Esophagus (tissue), 2 donors: Measurements from ENCODE around the gene MYOZ2. TPM values are rescaled to one million over a fixed set of nuclear protein-coding genes. Genes with fewer than 3 reads are reported as not detected.

Source experiments
- H3K27ac ChIP-seq, 2 donors: one replicate each; pipeline ENCODE4 v1.5.1; 2013; ENCODE audit warnings: low read depth in 2 of 2, mild to moderate bottlenecking in 2 of 2, inconsistent platforms in 1 of 2, low read length in 1 of 2, moderate library complexity in 1 of 2
- H3K27me3 ChIP-seq, 2 donors: one replicate each; pipeline ENCODE4 v1.6.1; 2013; ENCODE audit warnings: low read length in 2 of 2, control low read depth in 1 of 2, mild to moderate bottlenecking in 1 of 2; ENCODE audit not compliant: insufficient read depth in 2 of 2, control insufficient read depth in 1 of 2
- H3K36me3 ChIP-seq, 2 donors: one replicate each; pipeline ENCODE4 v1.6.1; 2013; ENCODE audit warnings: low read length in 1 of 2; ENCODE audit not compliant: control insufficient read depth in 2 of 2, insufficient read depth in 2 of 2
- H3K4me1 ChIP-seq, 2 donors: one replicate each; pipeline ENCODE4 v1.6.1; 2013; ENCODE audit warnings: low read length in 1 of 2; ENCODE audit not compliant: control insufficient read depth in 2 of 2, insufficient read depth in 2 of 2
- H3K4me3 ChIP-seq, 2 donors: one replicate each; pipeline ENCODE4 v1.5.1; 2013; ENCODE audit warnings: low read length in 2 of 2, mild to moderate bottlenecking in 2 of 2, low read depth in 1 of 2, moderate library complexity in 1 of 2
- H3K9me3 ChIP-seq, 2 donors: one replicate each; pipeline ENCODE4 v1.6.1; 2013; ENCODE audit warnings: mild to moderate bottlenecking in 2 of 2, low read depth in 1 of 2, low read length in 1 of 2, moderate library complexity in 1 of 2; ENCODE audit not compliant: control insufficient read depth in 2 of 2, insufficient read depth in 1 of 2
- WGBS, 2 donors: extraction: QIAGEN DNeasy Blood & Tissue Kit; methylation state at CpG; one replicate each; pipeline ENCODE4 v1.1.7; 2013; 5-methylcytosine and 5-hydroxymethylcytosine counted together
- polyA plus RNA-seq, 2 donors: library from polyadenylated mRNA; stranded (reverse); fragments of 200-250 nt; gene quantifications; one replicate each; pipeline ENCODE4 v1.2.3, GENCODE V29; 2013
- donor health status: healthy with polysubstance abuse.
- donor health status: Bipolar disorder and iron deficiency.

Gene MYOZ2
- polyA plus RNA-seq, 2 donors: 0.09 to 0.18 TPM

GRCh38 chr4:119124352-119124751 is 11.3 kb upstream of the MYOZ2 start:
- H3K9me3 ChIP-seq: no peaks in the 10 kb centered on the region
- no peaks in the 10 kb centered on the region for H3K36me3 ChIP-seq
- H3K27me3 ChIP-seq: no peaks in the 10 kb centered on the region
- no peak overlapping the region for H3K27ac ChIP-seq
- no peaks in the 10 kb centered on the region for H3K4me1 ChIP-seq
- no peak overlapping the region for H3K4me3 ChIP-seq

GRCh38 chr4:119125931-119126330 is 9.7 kb upstream of the MYOZ2 start:
- Histone ChIP-seq H3K4me1 (no peaks in the 10 kb centered on the region), H3K36me3 (no peaks in the 10 kb centered on the region), H3K4me3 (no peak overlapping the region), H3K27me3 (no peaks in the 10 kb centered on the region), H3K27ac (no peak overlapping the region), H3K9me3 (no peaks in the 10 kb centered on the region)

DNA sequence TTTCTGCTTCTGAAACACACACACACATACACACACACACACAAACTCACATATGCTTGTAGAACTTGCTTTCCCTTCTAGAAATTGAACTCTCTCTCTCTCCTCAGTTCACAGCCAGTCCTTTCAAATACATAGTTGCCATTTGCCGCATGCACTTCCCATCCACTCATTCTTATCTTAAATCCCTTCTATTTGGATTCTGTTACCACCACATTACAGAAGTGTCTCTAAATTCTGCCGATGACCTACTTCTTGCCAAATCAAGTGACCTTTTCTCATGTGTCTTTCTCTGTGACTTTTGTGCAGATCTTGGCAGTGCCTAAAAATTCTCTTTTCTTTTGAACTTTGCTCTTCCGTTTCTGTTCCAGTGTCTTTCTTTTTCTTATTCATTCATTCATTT is 7.5 kb upstream of the MYOZ2 start:
- no peaks in the 10 kb centered on the region for H3K4me1 ChIP-seq
- H3K9me3 ChIP-seq: no peaks in the 10 kb centered on the region
- no peak overlapping the region for H3K27ac ChIP-seq
- no peaks in the 10 kb centered on the region for H3K27me3 ChIP-seq
- H3K4me3 ChIP-seq: no peak overlapping the region
- no peaks in the 10 kb centered on the region for H3K36me3 ChIP-seq
- 76 to 90% methylated on average over 3 of the region's 3 CpGs for WGBS, 2 donors

- no peaks in the 10 kb centered on the region for H3K9me3 ChIP-seq
- no peaks in the 10 kb centered on the region for H3K4me1 ChIP-seq
- H3K36me3 ChIP-seq: no peaks in the 10 kb centered on the region
- H3K27me3 ChIP-seq: no peaks in the 10 kb centered on the region
- no peak overlapping the region for H3K27ac ChIP-seq
- no peak overlapping the region for H3K4me3 ChIP-seq
- 71 to 72% methylated on average over 4 of the region's 4 CpGs for WGBS, 2 donors
Observed at GRCh38 chr4:119130365-119131065, 5.1 kb upstream of the MYOZ2 start.

- no peaks in the 10 kb centered on the region for H3K9me3 ChIP-seq
- no peaks in the 10 kb centered on the region for H3K36me3 ChIP-seq
- no peak overlapping the region for H3K27ac ChIP-seq
- no peaks in the 10 kb centered on the region for H3K4me1 ChIP-seq
- no peaks in the 10 kb centered on the region for H3K27me3 ChIP-seq
- H3K4me3 ChIP-seq: no peak overlapping the region
- WGBS, 2 donors: 81 to 90% methylated on average over 4 of the region's 4 CpGs
Observed at GRCh38 chr4:119131164-119131563, 4.5 kb upstream of the MYOZ2 start.

GRCh38 chr4:119132306-119132705 is 3.3 kb upstream of the MYOZ2 start:
- no peak overlapping the region for H3K4me3 ChIP-seq
- no peaks in the 10 kb centered on the region for H3K36me3 ChIP-seq
- WGBS, 2 donors: 73 to 77% methylated on average over 5 of the region's 5 CpGs
- no peaks in the 10 kb centered on the region for H3K27me3 ChIP-seq
- H3K9me3 ChIP-seq: no peaks in the 10 kb centered on the region
- no peak overlapping the region for H3K27ac ChIP-seq
- H3K4me1 ChIP-seq: no peaks in the 10 kb centered on the region

DNA sequence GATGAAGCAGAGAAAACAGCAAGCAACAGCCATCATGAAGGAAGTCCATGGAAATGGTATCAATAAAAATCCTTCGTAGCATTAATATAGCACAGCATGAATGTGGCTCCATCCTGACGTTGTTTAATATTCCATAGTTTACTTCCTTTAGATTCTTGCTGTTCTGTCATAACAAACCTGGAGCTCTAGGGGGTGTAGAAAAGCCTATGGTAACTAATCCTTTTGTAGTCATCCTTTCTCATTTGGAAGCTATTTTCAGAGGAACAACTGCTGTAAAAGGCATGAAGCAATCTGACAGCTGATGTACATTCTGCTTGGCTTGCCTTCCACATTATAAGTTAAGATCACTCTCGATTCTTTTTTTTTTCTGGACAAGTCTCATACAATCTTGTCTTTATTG is 914 bp downstream of the MYOZ2 start:
- H3K27ac ChIP-seq: no peak overlapping the region
- no peaks in the 10 kb centered on the region for H3K9me3 ChIP-seq
- no peaks in the 10 kb centered on the region for H3K4me1 ChIP-seq
- no peaks in the 10 kb centered on the region for H3K27me3 ChIP-seq
- 73 to 75% methylated on average over 3 of the region's 3 CpGs for WGBS, 2 donors
- H3K36me3 ChIP-seq: no peaks in the 10 kb centered on the region
- H3K4me3 ChIP-seq: no peak overlapping the region

GRCh38 chr4:119138046-119138445 is 2.4 kb downstream of the MYOZ2 start:
- WGBS, 2 donors: 66 to 68% methylated on average over 2 of the region's 2 CpGs
- Histone ChIP-seq H3K4me1 (no peaks in the 10 kb centered on the region), H3K4me3 (no peak overlapping the region), H3K27me3 (no peaks in the 10 kb centered on the region), H3K36me3 (no peaks in the 10 kb centered on the region), H3K9me3 (no peaks in the 10 kb centered on the region), H3K27ac (no peak overlapping the region)

DNA sequence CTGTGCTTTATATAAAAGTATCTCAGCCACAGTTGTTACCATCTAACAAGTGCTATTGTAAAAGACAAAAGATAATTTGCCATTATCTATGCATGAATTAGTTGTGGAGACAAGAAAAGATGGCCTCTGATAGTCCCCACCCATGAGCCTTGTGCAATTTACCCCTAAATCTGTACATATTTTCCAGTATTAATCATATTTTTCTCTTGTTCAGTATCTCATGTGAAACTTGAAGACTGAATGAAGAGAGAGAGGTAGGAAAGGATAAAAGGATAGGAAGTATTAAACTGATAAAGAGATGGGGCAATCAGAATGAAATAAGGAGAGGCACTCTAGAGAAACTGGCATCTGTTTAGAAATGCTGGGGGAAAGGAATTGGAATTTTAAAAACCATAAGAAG is 3.7 kb downstream of the MYOZ2 start:
- Histone ChIP-seq H3K4me3 (no peak overlapping the region), H3K27ac (no peak overlapping the region), H3K4me1 (no peaks in the 10 kb centered on the region), H3K27me3 (no peaks in the 10 kb centered on the region), H3K9me3 (no peaks in the 10 kb centered on the region), H3K36me3 (no peaks in the 10 kb centered on the region)

DNA sequence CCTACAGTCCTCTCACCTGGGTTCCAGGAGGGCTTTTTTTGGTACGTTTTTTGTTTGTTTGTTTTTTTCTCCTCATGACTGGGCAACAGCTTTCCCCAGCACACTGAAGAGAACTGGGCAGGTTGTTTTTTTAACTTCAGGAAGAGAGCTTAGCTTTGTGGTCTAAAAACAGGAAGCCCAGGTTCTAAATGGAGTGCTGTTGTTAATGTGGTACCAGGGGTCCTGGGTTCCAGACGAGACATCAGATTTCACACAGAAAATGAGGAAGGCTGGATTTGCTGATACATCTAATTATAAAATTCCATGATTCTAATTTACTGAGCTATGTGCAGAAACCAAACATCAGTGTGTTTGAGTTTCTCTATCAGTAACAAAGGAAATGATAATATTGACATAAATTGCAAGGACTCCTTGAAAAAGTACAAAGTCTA is 4.2 kb downstream of the MYOZ2 start:
- Histone ChIP-seq H3K4me3 (no peak overlapping the region), H3K27ac (no peak overlapping the region), H3K36me3 (no peaks in the 10 kb centered on the region), H3K27me3 (no peaks in the 10 kb centered on the region), H3K9me3 (no peaks in the 10 kb centered on the region), H3K4me1 (no peaks in the 10 kb centered on the region)
- WGBS, 2 donors: 30 to 52% methylated on average over 2 of the region's 2 CpGs
